Activated T-helper 1 cell treated with Interleukin-2 at 50 U/mL for 16 hours (primary cell): ENCODE data around the gene DESI2.

Source experiments
- DNase-seq: peaks from one replicate; pipeline ENCODE4 v3.0.0-alpha.2; 2020; ENCODE audit warnings: low read depth

DESI2 gene

DNA sequence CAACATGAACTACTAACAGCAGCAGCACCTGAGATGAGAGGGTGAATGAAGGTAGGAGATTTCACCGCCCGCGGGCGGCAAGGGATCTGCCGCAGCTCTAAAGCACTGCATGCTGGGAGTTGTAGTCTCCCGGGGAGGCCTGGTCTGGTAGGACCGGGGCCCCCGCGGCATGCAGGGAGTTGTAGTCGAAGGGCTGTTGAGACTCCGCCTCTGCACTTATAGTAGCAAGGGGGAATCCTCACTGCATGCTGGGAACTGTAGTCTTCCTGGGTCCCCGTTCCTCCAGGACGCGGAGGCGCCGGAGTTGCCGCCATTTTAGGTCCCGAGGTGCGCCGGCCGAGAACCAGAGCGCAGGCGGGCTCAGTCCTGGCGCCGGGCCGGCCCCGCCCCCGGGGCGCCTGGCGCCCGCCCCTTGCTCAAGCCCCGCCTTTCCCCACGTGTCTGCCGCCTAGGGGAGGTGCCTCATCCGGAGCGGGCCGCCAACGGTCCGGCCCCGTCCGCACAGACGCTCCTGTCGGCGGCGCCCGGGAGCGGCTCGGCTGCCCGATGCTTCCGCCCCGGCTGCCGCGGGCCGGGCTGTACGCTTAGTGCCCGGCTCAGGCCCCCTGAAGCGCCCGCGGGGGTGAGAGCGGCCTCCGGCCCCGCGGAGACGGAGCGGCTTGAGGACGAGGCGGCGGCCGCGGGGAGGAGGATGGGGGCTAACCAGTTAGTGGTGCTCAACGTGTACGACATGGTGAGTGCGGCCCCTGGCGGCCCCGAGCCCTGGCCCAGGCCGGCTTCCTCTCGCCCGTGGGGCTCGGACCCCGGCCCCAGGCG, at the start of gene DESI2:
Gene DESI2, plus strand, starts transcription at position 504 of the 816 bp plus-strand sequence. Its CDS starts 188 bp downstream, at position 692.
- peak; percentile 96 for DNase-seq

DNA sequence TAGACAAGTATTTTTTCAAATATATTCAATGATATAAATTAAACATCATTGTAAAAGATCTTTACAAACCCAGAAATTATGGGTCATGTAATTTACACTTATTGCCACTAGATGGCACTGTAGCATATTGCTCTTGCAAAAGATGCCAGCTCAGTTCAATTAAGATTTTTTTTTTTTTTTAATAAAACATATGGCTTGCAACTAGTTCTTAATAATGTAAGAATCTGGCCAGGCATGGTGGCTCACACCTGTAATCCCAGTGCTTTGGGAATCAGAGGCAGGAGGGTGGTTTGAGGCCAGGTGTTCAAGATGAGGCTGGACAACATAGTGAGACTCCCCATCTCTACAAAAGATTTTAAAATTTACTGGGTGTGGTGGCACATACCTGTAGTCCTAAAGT, 49.4 kb upstream of the DESI2 start:
- DNase-seq = no peak

GRCh38 chr1:244605835-244606370, 47.0 kb upstream of the DESI2 start:
- DNase-seq = no peak

DNA sequence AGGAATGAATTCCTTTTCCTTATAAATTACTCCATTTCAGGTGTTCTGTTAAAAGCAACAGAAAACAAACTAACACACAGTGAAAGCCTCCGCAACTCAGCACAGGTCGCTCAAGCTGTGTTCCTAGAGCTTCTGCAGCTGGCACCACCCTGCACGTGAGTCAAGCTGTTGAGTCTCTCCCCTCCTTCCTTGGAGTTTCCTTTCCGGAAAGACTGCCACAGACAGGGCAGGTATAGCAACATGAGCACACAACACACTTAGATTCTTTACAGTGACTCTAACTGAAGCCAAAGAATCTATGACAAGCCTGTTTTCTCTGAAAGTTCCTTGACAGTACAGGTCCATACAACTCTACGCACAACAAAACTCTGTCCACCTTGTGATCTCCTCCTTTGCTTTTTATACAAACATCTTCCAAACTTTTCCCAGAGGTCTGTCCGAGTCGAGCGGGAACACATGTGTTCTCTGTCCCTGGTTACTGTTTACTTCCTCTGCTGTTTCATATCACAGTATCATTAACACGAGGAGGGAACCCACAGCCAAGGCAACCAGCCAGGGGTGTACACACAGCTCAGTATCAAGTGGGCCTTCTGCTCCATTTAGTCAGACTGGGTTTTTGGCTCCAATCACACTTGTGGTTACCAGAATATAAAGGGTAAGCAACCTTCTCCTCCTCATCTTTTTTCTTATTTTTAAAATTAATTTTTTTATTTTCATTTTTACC, 38.7 kb upstream of the DESI2 start:
- DNase-seq = no peak

DNA sequence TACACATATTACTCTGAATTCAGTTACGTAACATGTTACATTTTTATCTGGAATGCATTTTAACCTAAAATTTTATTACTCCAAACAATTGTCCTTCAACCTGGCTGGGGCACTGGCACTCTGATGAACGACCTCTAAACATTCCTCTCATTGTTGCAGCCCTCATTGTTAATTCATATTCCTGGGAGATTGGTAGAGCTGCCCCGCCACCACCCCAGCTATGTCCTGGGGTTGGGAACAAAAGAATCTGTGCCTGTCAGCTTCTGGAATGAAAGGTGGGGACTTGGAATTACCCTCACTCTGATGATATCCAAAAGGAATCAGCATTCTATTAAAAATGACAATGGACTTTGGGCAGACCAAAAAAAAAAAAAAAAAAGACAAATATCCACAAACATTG, 38.0 kb upstream of the DESI2 start:
- DNase-seq = no peak

DNA sequence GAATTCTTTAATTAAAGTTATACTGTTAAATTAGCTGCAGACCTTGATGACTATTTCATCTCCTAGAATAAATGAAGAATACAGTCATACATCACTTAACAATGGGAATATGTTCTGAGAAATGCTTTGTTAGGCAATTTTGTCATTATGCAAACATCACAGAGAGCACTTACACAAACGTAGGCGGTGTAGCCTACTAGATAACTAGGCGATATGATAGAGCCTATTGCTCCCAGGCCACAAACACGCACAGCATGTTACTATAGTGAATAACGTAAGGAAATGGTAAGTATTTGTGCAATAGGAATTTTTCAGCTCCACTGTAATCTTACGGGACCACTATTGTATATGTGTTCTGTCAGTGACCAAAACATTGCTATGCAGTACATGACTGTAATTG, 37.6 kb upstream of the DESI2 start:
- no peak for DNase-seq

- no peak for DNase-seq
These were observed 26.2 kb upstream of the DESI2 start for GRCh38 chr1:244626709-244627108.

DNA sequence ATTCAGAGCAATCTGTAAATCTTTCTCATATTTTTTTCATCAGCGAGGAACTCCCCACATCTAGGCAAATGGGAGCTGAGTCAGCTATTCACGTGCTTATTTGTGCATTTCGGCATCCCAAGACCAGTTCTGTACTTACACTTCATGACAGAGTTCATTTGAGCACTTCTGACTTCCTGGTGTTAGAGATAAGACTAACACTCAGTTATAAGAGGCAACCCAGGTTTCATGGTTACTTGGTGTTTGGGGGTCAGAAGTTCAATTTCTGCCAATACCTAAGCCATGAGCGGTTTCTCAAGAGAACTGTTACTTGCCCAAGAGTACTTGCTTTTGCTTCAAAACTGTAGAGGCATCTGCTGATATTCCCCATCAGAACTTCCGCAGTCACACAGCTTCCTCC, 24.1 kb upstream of the DESI2 start:
- no peak for DNase-seq

DNA sequence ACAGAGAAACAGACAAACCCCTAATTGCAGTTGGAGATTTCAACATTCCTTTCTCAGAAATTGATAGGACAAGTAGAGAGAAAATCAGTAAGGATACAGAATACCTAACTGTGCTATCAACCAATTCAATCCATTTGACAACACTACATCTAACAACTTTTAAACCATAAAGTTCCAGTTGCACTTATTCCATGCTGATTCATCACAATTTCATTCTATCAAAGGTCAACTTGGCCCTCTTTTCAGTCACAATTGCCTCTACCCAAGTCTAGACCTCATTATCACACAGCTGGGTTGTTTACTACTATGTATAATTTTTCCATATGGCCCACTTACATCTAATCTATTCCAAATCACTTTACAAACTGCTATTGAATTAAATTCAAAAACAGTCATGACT, 19.8 kb upstream of the DESI2 start:
- DNase-seq = no peak

GRCh38 chr1:244634546-244634945, 18.4 kb upstream of the DESI2 start:
- no peak for DNase-seq

- DNase-seq = no peak
These were observed 16.3 kb upstream of the DESI2 start for GRCh38 chr1:244636488-244637259.

GRCh38 chr1:244639561-244639960, 13.4 kb upstream of the DESI2 start:
- no peak for DNase-seq

- DNase-seq = no peak
These were observed 12.0 kb upstream of the DESI2 start for GRCh38 chr1:244640917-244641316.

GRCh38 chr1:244642526-244642925, 10.4 kb upstream of the DESI2 start:
- no peak for DNase-seq

- no peak for DNase-seq
These were observed 9.9 kb upstream of the DESI2 start for GRCh38 chr1:244642988-244643387.

- DNase-seq = no peak
These were observed 7.5 kb upstream of the DESI2 start for GRCh38 chr1:244645414-244645813.

- DNase-seq = no peak
These were observed 7.0 kb upstream of the DESI2 start for GRCh38 chr1:244645890-244646289.

GRCh38 chr1:244647819-244648218, 5.1 kb upstream of the DESI2 start:
- no peak for DNase-seq

DNA sequence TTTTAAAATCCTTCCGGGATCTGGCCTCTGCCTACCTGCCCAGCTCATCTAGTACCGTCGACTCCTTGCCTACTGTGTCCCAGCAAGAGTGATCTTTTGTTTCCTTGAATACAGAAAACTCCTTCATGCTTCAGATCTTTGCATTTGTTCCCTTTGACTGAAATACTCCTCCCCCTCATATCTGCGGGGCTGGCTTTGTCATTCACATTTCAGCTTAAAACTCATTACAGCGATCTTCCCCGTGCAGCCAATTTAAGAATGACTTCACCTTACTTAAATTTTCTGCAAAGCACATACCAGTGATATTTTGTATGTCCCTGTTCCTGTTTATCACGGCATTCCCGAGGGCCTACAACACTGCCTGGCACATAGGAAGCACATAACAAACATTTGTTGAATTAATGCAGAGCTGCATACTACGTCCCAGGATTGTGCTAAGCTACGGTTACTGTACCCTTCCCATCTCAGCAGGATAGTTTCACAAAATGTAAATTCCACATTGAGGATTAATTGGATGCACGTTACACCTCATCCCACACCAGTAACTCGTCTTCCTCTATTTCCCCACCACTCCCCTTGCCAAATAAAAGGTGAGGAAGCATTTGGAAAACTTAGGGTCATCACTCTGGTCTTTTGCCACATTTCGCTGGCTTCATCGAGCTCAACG, 837 bp upstream of the DESI2 start:
- DNase-seq = no peak

DNA sequence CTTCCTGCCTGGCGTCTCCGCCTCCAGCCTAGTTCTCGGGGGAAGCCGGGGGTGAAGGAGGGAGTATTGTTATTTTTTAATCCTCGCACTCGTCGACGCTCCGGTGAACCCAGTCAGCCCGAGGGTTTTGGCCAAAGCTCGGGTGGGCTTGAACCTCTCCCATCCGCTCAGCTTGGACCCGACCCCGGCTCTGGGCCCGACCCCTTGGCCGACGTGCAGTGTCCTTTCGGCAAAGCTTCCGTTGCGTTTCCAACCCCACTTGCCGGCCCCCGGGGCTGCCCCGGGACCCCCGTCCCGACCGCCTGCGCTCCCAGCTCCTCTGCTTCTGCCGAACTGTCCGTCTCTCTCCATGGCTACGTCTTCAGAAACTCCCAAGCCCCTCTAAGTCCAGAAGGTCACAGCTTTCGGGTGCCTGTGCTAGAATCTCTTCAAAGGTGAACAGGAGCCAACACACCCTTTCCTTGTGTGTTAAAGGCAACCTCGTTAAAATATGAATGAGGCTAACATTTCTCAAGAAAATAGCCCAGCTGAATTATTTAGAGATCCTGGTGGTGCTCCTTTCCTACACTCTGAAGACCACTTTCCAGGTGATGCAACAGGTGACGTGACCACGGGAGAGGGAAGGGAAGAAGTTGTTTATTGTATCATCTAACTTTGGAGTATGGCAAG, 647 bp downstream of the DESI2 start:
- no peak for DNase-seq
